Measurements from ENCODE around the gene PDE3A.

DNA sequence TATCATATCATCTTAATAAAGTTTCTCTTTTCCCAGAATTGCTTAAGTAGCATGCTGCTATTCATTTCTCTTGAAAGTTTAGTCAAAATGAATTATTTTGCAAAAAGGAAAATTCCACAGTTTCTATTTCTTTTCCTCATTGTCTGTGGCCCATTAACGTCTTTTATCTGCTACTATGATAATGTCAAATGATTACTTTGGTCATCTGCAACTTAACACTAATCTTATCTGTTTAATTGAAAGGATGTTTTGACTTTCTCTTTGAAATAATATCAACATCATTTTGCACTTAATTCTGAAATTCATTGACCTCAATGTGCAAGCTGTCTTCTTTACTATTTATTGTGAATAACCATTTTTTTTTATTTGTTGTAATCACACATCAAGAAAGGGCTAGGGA, 180.3 kb downstream of the PDE3A start:
- TF ChIP-seq, protein P1, sequence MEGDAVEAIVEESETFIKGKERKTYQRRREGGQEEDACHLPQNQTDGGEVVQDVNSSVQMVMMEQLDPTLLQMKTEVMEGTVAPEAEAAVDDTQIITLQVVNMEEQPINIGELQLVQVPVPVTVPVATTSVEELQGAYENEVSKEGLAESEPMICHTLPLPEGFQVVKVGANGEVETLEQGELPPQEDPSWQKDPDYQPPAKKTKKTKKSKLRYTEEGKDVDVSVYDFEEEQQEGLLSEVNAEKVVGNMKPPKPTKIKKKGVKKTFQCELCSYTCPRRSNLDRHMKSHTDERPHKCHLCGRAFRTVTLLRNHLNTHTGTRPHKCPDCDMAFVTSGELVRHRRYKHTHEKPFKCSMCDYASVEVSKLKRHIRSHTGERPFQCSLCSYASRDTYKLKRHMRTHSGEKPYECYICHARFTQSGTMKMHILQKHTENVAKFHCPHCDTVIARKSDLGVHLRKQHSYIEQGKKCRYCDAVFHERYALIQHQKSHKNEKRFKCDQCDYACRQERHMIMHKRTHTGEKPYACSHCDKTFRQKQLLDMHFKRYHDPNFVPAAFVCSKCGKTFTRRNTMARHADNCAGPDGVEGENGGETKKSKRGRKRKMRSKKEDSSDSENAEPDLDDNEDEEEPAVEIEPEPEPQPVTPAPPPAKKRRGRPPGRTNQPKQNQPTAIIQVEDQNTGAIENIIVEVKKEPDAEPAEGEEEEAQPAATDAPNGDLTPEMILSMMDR (IDR thresholded peaks at IDR 0.05; ENCODE audit: low read length), result no peak
- no peak for TF ChIP-seq EZH2 (optimal IDR thresholded peaks at IDR 0.05; ENCODE audit: low read depth, low read length)
- TF ChIP-seq EZH2phosphoT487 (IDR thresholded peaks at IDR 0.05; ENCODE audit: low read length), result no peak
